DND-41 (cell line): ENCODE measurements around the gene ASB9.

Source experiments
- ATAC-seq: fragments of 200-7000 bp; cut with Tn5 transposase; 3 replicates; pipeline ENCODE4 v1.9.1; 2021; ENCODE audit warnings: low read depth; ENCODE audit not compliant: insufficient read depth
- DNase-seq: peaks from one replicate; pipeline ENCODE4 v3.0.0-alpha.2; 2020
- H2AFZ ChIP-seq: 2 replicates; pipeline ENCODE4 v1.6.0; 2012; ENCODE audit warnings: low read depth, low read length
- H3K27ac ChIP-seq: 2 replicates; pipeline ENCODE4 v1.5.1; 2012; ENCODE audit warnings: low read length, inconsistent platforms
- H3K27me3 ChIP-seq: fragments of 200-600 bp; sonication (generic); 2 replicates; pipeline ENCODE4 v1.6.0; 2012; ENCODE audit warnings: low read length, mild to moderate bottlenecking, inconsistent platforms; ENCODE audit not compliant: insufficient read depth, poor library complexity
- H3K36me3 ChIP-seq: 2 replicates; pipeline ENCODE4 v1.5.1; 2012; ENCODE audit warnings: low read length, inconsistent platforms; ENCODE audit not compliant: insufficient read depth
- H3K4me1 ChIP-seq: 2 replicates; pipeline ENCODE4 v1.5.1; 2012; ENCODE audit warnings: mild to moderate bottlenecking, low read length; ENCODE audit not compliant: insufficient read depth
- H3K4me2 ChIP-seq: 2 replicates; pipeline ENCODE4 v1.6.0; 2012; ENCODE audit warnings: mild to moderate bottlenecking, moderate library complexity, low read length, inconsistent platforms; ENCODE audit not compliant: insufficient read depth
- H3K4me3 ChIP-seq, 2 experiments: fragments of 200-600 bp in 1 of 2; shearing (Covaris generic) in 1 of 2; 2 replicates each; pipeline ENCODE4 v1.5.1; 2012 to 2016; ENCODE audit warnings: inconsistent platforms in 2 of 2, low read length in 2 of 2, mild to moderate bottlenecking in 2 of 2, low read depth in 1 of 2, moderate library complexity in 1 of 2
- H3K79me2 ChIP-seq: 2 replicates; pipeline ENCODE4 v1.6.0; 2012; ENCODE audit warnings: low read length, inconsistent platforms; ENCODE audit not compliant: insufficient read depth
- H3K9ac ChIP-seq: 2 replicates; pipeline ENCODE4 v1.6.0; 2012; ENCODE audit warnings: low read depth, mild to moderate bottlenecking, inconsistent platforms, low read length, moderate library complexity
- H3K9me3 ChIP-seq: 2 replicates; pipeline ENCODE4 v1.5.1; 2012; ENCODE audit warnings: low read length, moderate library complexity, mild to moderate bottlenecking, inconsistent platforms; ENCODE audit not compliant: insufficient read depth, severe bottlenecking
- H4K20me1 ChIP-seq: 2 replicates; pipeline ENCODE4 v1.6.0; 2012; ENCODE audit warnings: low read length; ENCODE audit not compliant: insufficient read depth
- CTCF ChIP-seq: IDR thresholded peaks from 2 replicates; pipeline ENCODE4 v1.5.1; 2012; ENCODE audit warnings: borderline replicate concordance, low read length, moderate library complexity, mild to moderate bottlenecking; ENCODE audit not compliant: poor library complexity, severe bottlenecking; ENCODE audit errors: extremely low read depth
- EZH2 ChIP-seq: IDR thresholded peaks from 3 replicates; pipeline ENCODE4 v1.6.1; 2012; ENCODE audit warnings: borderline replicate concordance, low read depth, mild to moderate bottlenecking, moderate library complexity, low read length, inconsistent platforms; ENCODE audit not compliant: severe bottlenecking

The ASB9 gene

DNA sequence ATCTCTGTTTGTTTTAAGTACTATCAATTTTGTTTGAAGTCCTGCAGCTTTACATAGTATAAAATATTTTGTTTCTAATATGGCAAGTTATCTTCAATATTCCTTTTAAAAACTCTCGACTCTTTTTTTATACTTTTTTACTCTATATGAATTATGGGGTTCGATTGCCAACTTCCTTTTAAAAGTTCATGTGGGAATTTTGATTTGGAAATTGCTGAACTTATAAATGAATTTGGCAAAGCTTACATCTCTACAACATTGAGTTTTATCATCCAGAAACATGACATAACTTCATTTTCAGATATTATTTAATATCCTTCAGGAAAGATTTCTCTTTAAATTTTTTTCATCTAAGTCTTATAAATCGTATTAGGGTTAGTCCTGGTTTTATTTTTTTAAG is 60.8 kb downstream of the ASB9 start:
- H3K9me3 ChIP-seq = no peaks in the 10 kb centered on the region

GRCh38 chrX:15207994-15208393 is 61.9 kb downstream of the ASB9 start:
- H3K27me3 ChIP-seq = no peaks in the 10 kb centered on the region
- TF ChIP-seq EZH2 (no peak), CTCF (no peak)
- H4K20me1 ChIP-seq = no peaks in the 10 kb centered on the region
- H3K36me3 ChIP-seq = no peaks in the 10 kb centered on the region
- H3K4me2 ChIP-seq = no peak overlapping the region
- 0 out of 2 replicates have a peak, but pooled peaks cover 5% of the 10 kb centered on the region for H3K4me1 ChIP-seq
- ATAC-seq (no peak), DNase-seq (no peak)
- H3K79me2 ChIP-seq = no peaks in the 10 kb centered on the region
- H3K27ac ChIP-seq = no peak overlapping the region
- no peak overlapping the region for H2AFZ ChIP-seq
- no peak overlapping the region for H3K9ac ChIP-seq
- H3K9me3 ChIP-seq = no peaks in the 10 kb centered on the region
- no peak overlapping the region for H3K4me3 ChIP-seq

More for the DNA sequence above, 60.8 kb downstream of the ASB9 start:
- Histone ChIP-seq H2AFZ (no peak overlapping the region), H3K4me1 (0 out of 2 replicates have a peak, but pooled peaks cover under 1% of the 10 kb centered on the region), H3K27me3 (no peaks in the 10 kb centered on the region), H3K27ac (no peak overlapping the region), H3K36me3 (no peaks in the 10 kb centered on the region), H3K4me2 (no peak overlapping the region), H3K4me3 (no peak overlapping the region), H3K79me2 (no peaks in the 10 kb centered on the region), H4K20me1 (no peaks in the 10 kb centered on the region), H3K9ac (no peak overlapping the region)
- ATAC-seq (no peak), DNase-seq (no peak)
- TF ChIP-seq CTCF (no peak), EZH2 (no peak)

DNA sequence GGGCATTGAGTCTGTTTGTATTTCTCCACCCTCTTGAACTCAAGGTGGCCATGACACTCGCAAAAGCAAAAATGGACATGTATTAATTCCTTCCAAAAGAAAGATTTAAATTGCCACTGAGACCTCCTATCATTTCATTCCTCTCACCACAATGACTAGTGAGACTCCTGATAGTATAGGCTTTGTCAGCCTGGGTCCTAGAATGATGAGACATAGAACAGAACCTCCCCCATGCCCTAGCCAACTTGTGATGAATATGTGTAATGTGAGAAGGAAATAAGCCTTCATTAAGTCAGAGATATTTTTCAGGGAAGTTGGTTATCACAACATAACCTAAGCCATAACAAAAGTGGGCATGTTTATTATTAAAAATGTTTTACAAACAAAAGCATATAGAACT is 62.5 kb downstream of the ASB9 start:
- Histone ChIP-seq H3K4me1 (0 out of 2 replicates have a peak, but pooled peaks cover 5% of the 10 kb centered on the region), H3K27me3 (no peaks in the 10 kb centered on the region), H3K4me2 (no peak overlapping the region), H3K36me3 (no peaks in the 10 kb centered on the region), H3K27ac (no peak overlapping the region), H3K79me2 (no peaks in the 10 kb centered on the region), H2AFZ (no peak overlapping the region), H4K20me1 (no peaks in the 10 kb centered on the region), H3K9ac (no peak overlapping the region), H3K4me3 (no peak overlapping the region), H3K9me3 (no peaks in the 10 kb centered on the region)
- ATAC-seq (no peak), DNase-seq (no peak)
- TF ChIP-seq EZH2 = no peak
- TF ChIP-seq CTCF = no peak

GRCh38 chrX:15206306-15206705 is 63.6 kb downstream of the ASB9 start:
- Histone ChIP-seq H3K36me3 (no peaks in the 10 kb centered on the region), H3K27me3 (no peaks in the 10 kb centered on the region)

More at GRCh38 chrX:15206306-15206705, 63.6 kb downstream of the ASB9 start:
- TF ChIP-seq EZH2 (no peak), CTCF (no peak)
- no peak overlapping the region for H2AFZ ChIP-seq
- no peaks in the 10 kb centered on the region for H4K20me1 ChIP-seq
- 0 out of 2 replicates have a peak, but pooled peaks cover 5% of the 10 kb centered on the region for H3K4me1 ChIP-seq
- ATAC-seq (no peak), DNase-seq (no peak)
- no peak overlapping the region for H3K4me2 ChIP-seq
- H3K27ac ChIP-seq = no peak overlapping the region
- H3K79me2 ChIP-seq = no peaks in the 10 kb centered on the region
- no peak overlapping the region for H3K4me3 ChIP-seq
- no peaks in the 10 kb centered on the region for H3K9me3 ChIP-seq
- no peak overlapping the region for H3K9ac ChIP-seq
